NT2/D1 (cell line): Measurements from ENCODE around the gene REEP3.

Experiments used
- DNase-seq: peaks from one replicate; pipeline ENCODE4 v3.0.0-alpha.2; 2011; ENCODE audit warnings: low read depth, low spot score
- H3K27me3 ChIP-seq: 2 replicates; pipeline ENCODE4 v1.6.0; 2011; ENCODE audit warnings: mild to moderate bottlenecking; ENCODE audit not compliant: insufficient read length, insufficient read depth
- H3K36me3 ChIP-seq: 2 replicates; pipeline ENCODE4 v1.6.1; 2011; ENCODE audit warnings: mild to moderate bottlenecking, low read length, mixed read lengths; ENCODE audit not compliant: insufficient read depth, insufficient read length
- H3K4me1 ChIP-seq: 2 replicates; pipeline ENCODE4 v1.5.1; 2011; ENCODE audit not compliant: insufficient read depth, insufficient read length
- H3K4me3 ChIP-seq: 2 replicates; pipeline ENCODE4 v1.5.1; 2011; ENCODE audit warnings: low read depth; ENCODE audit not compliant: insufficient read length
- H3K9ac ChIP-seq: 2 replicates; pipeline ENCODE4 v1.6.0; 2011; ENCODE audit warnings: low read depth; ENCODE audit not compliant: insufficient read length
- H3K9me3 ChIP-seq: 2 replicates; pipeline ENCODE4 v1.5.1; 2011; ENCODE audit warnings: mild to moderate bottlenecking, low read length; ENCODE audit not compliant: insufficient read depth
- SUZ12 ChIP-seq: IDR thresholded peaks from 2 replicates; pipeline ENCODE4 v1.6.1; 2011; ENCODE audit not compliant: insufficient read length, insufficient read depth; ENCODE audit errors: extremely low read depth
- YY1 ChIP-seq: IDR thresholded peaks from 2 replicates; pipeline ENCODE4 v1.6.1; 2011; ENCODE audit not compliant: insufficient read length, insufficient read depth
- ZNF274 ChIP-seq: IDR thresholded peaks from 2 replicates; pipeline ENCODE4 v1.6.1; 2011; ENCODE audit warnings: mild to moderate bottlenecking, low read depth, low read length

REEP3 gene

GRCh38 chr10:63515002-63515763 is 6.0 kb upstream of the REEP3 start:
- Histone ChIP-seq H3K9me3 (peaks cover 23% of the 10 kb centered on the region), H3K4me1 (no peaks in the 10 kb centered on the region), H3K9ac (peak overlapping the region; percentile 56), H3K4me3 (no peak overlapping the region), H3K27me3 (no peaks in the 10 kb centered on the region), H3K36me3 (no peaks in the 10 kb centered on the region)
- peak; percentile 46 for DNase-seq
- TF ChIP-seq ZNF274 (no peak), SUZ12 (no peak), YY1 (no peak)

- Histone ChIP-seq H3K4me1 (no peaks in the 10 kb centered on the region), H3K27me3 (no peaks in the 10 kb centered on the region), H3K9ac (no peak overlapping the region), H3K4me3 (no peak overlapping the region), H3K9me3 (peaks cover 23% of the 10 kb centered on the region), H3K36me3 (no peaks in the 10 kb centered on the region)
- DNase-seq: no peak
- TF ChIP-seq ZNF274 (no peak), SUZ12 (no peak), YY1 (no peak)
Measured at GRCh38 chr10:63516207-63516606, 5.0 kb upstream of the REEP3 start.

GRCh38 chr10:63518690-63519288 is 2.4 kb upstream of the REEP3 start:
- H3K27me3 ChIP-seq: no peaks in the 10 kb centered on the region
- H3K4me3 ChIP-seq: no peak overlapping the region
- DNase-seq: no peak
- TF ChIP-seq YY1: no peak
- no peak for TF ChIP-seq ZNF274
- no peak for TF ChIP-seq SUZ12
- H3K9me3 ChIP-seq: peaks cover 10% of the 10 kb centered on the region; the same call in 1 of the 2 replicates
- H3K36me3 ChIP-seq: peaks cover 4% of the 10 kb centered on the region
- H3K9ac ChIP-seq: no peak overlapping the region
- H3K4me1 ChIP-seq: peaks cover 2% of the 10 kb centered on the region

- peak overlapping the region; percentile 83 for H3K4me3 ChIP-seq
- no peak for TF ChIP-seq YY1
- TF ChIP-seq ZNF274: no peak
- no peak for TF ChIP-seq SUZ12
- H3K36me3 ChIP-seq: peaks cover 4% of the 10 kb centered on the region
- peak; percentile 47 for DNase-seq
- H3K27me3 ChIP-seq: no peaks in the 10 kb centered on the region
- H3K9ac ChIP-seq: peak overlapping the region; percentile 91
- H3K4me1 ChIP-seq: peaks cover 2% of the 10 kb centered on the region
- H3K9me3 ChIP-seq: peaks cover 5% of the 10 kb centered on the region; the same call in 1 of the 2 replicates
Measured at GRCh38 chr10:63521416-63522276, 445 bp downstream of the REEP3 start.

GRCh38 chr10:63522277-63522687 is 1.1 kb downstream of the REEP3 start:
- H3K27me3 ChIP-seq: no peaks in the 10 kb centered on the region
- DNase-seq: no peak
- H3K36me3 ChIP-seq: peaks cover 4% of the 10 kb centered on the region
- peaks cover 2% of the 10 kb centered on the region for H3K4me1 ChIP-seq
- TF ChIP-seq YY1 (no peak), SUZ12 (no peak), ZNF274 (no peak)
- H3K9me3 ChIP-seq: peaks cover 5% of the 10 kb centered on the region; the same call in 1 of the 2 replicates
- H3K9ac ChIP-seq: peak overlapping the region; percentile 91
- peak overlapping the region; percentile 83 for H3K4me3 ChIP-seq

GRCh38 chr10:63522995-63523394 is 1.8 kb downstream of the REEP3 start:
- peaks cover 2% of the 10 kb centered on the region for H3K4me1 ChIP-seq
- no peaks in the 10 kb centered on the region for H3K27me3 ChIP-seq
- no peak for DNase-seq
- no peak overlapping the region for H3K9ac ChIP-seq
- H3K4me3 ChIP-seq: no peak overlapping the region
- peaks cover 5% of the 10 kb centered on the region; the same call in 1 of the 2 replicates for H3K9me3 ChIP-seq
- peaks cover 5% of the 10 kb centered on the region for H3K36me3 ChIP-seq
- TF ChIP-seq ZNF274 (no peak), SUZ12 (no peak), YY1 (no peak)
